Esophagus muscularis mucosa (tissue), 4 donors: ENCODE measurements around the gene SH3YL1. TPM values are rescaled to one million over a fixed set of nuclear protein-coding genes. Genes with fewer than 3 reads are reported as not detected.

Experiments
- DNase-seq: peaks from one replicate; pipeline ENCODE4 v3.0.0-alpha.2; 2017; ENCODE audit errors: extremely low spot score
- H3K27ac ChIP-seq, 4 donors: fragments of 200-600 bp; sonication (generic); replicated peaks in 1 of 4; 1 replicate in 3 of 4; 2 replicates in 1 of 4; pipeline ENCODE4 v1.5.1; 2016 to 2019; ENCODE audit warnings: mild to moderate bottlenecking in 1 of 4
- H3K27me3 ChIP-seq, 4 donors: fragments of 200-600 bp; sonication (generic); one replicate each; pipeline versions ENCODE4 v1.5.1 to v1.6.0; 2016 to 2019
- H3K36me3 ChIP-seq, 4 donors: fragments of 200-600 bp; sonication (generic); one replicate each; pipeline ENCODE4 v1.5.1; 2016 to 2019
- H3K4me1 ChIP-seq, 4 donors: fragments of 200-600 bp; sonication (generic); one replicate each; pipeline ENCODE4 v1.5.1; 2016 to 2019
- H3K4me3 ChIP-seq, 4 donors: fragments of 200-600 bp; sonication (generic); 1 replicate in 2 of 4; 2 replicates in 2 of 4; pipeline ENCODE4 v1.5.1; 2016 to 2019; ENCODE audit warnings: mild to moderate bottlenecking in 4 of 4, moderate library complexity in 1 of 4
- H3K9me3 ChIP-seq, 4 donors: fragments of 200-600 bp; sonication (generic); 1 replicate in 3 of 4; 2 replicates in 1 of 4; pipeline ENCODE4 v1.5.1; 2016 to 2019
- CTCF ChIP-seq, 3 experiments: fragments of 200-600 bp in 2 of 3; fragments of 450-650 bp in 1 of 3; sonication (generic) in 2 of 3; IDR thresholded peaks; one replicate each; pipeline ENCODE4 v1.5.1; 2017 to 2019; ENCODE audit warnings: antibody characterized with exemption in 3 of 3, mild to moderate bottlenecking in 2 of 3, moderate library complexity in 1 of 3
- EP300 ChIP-seq: sonication (generic); formaldehyde crosslinking; IDR thresholded peaks from one replicate; pipeline ENCODE4 v1.6.1; 2017; ENCODE audit warnings: antibody characterized with exemption
- POLR2A ChIP-seq: fragments of 450-650 bp; IDR thresholded peaks from one replicate; pipeline ENCODE4 v1.6.1; 2017; ENCODE audit warnings: antibody characterized with exemption, moderate library complexity, mild to moderate bottlenecking, low read depth
- POLR2AphosphoS5 ChIP-seq, 2 donors: sonication (generic); formaldehyde crosslinking; IDR thresholded peaks; one replicate each; pipeline ENCODE4 v1.6.1; 2017; ENCODE audit warnings: antibody characterized with exemption in 2 of 2
- WGBS: methylation state at CpG from one replicate; pipeline ENCODE4 v1.1.5; 2018; 5-methylcytosine and 5-hydroxymethylcytosine counted together
- intact Hi-C: fragments of 100-400 bp; cut with DNase I; formaldehyde crosslinking; loops from one replicate; pipeline ENCODE4 v1.15.1; 2023
- total RNA-seq, 4 donors: library from RNA; depleted of rRNA; stranded (reverse); fragments of >200 nt; gene quantifications; one replicate each; pipeline versions ENCODE4 v1.1.0 to v1.2.1, GENCODE V29; 2016

SH3YL1 gene
- total RNA-seq, 4 donors from 2014 or later, result 15.7 to 20.3 (median 18.2) TPM

GRCh38 chr2:201648-202433 is 62.0 kb downstream of the SH3YL1 start:
- no peaks in the 10 kb centered on the region for H3K9me3 ChIP-seq
- H3K27ac ChIP-seq, result no peak overlapping the region
- no peak for DNase-seq
- no peak overlapping the region for H3K4me3 ChIP-seq
- H3K36me3 ChIP-seq, result no peaks in the 10 kb centered on the region
- TF ChIP-seq POLR2AphosphoS5 (IDR thresholded peaks at IDR 0.05) (no peak), CTCF (IDR thresholded peaks at IDR 0.05) (no peak), EP300 (no peak), POLR2A (no peak)
- H3K4me1 ChIP-seq, result no peaks in the 10 kb centered on the region
- intact Hi-C loops, result no loop called here
- 85% methylated on average over 9 of the region's 9 CpGs for WGBS
- H3K27me3 ChIP-seq, result peaks cover 0 to 10% (median 0%) of the 10 kb centered on the region in 4 donors

GRCh38 chr2:199041-199966 is 64.5 kb downstream of the SH3YL1 start:
- no peaks in the 10 kb centered on the region for H3K36me3 ChIP-seq
- peaks cover 0 to 10% (median 0%) of the 10 kb centered on the region in 4 donors for H3K27me3 ChIP-seq
- 77% methylated on average over 20 of the region's 22 CpGs for WGBS
- DNase-seq, result peak; percentile 86
- no peak overlapping the region for H3K27ac ChIP-seq
- H3K4me1 ChIP-seq, result no peaks in the 10 kb centered on the region
- no peaks in the 10 kb centered on the region for H3K9me3 ChIP-seq
- no peak for TF ChIP-seq POLR2A
- TF ChIP-seq POLR2AphosphoS5 (IDR thresholded peaks at IDR 0.05), result no peak
- no peak overlapping the region for H3K4me3 ChIP-seq
- intact Hi-C loops, result no loop called here

GRCh38 chr2:196406-196805 is 67.4 kb downstream of the SH3YL1 start:
- intact Hi-C loops, result no loop called here
- no peaks in the 10 kb centered on the region for H3K9me3 ChIP-seq
- WGBS, result 80% methylated on average over 5 of the region's 5 CpGs

GRCh38 chr2:195932-196331 is 67.9 kb downstream of the SH3YL1 start:
- no peaks in the 10 kb centered on the region for H3K36me3 ChIP-seq
- H3K27me3 ChIP-seq, result no peaks in the 10 kb centered on the region
- DNase-seq, result no peak
- no peak overlapping the region for H3K27ac ChIP-seq
- H3K9me3 ChIP-seq, result no peaks in the 10 kb centered on the region
- H3K4me3 ChIP-seq, result no peak overlapping the region
- WGBS, result 86% methylated on average over 7 of the region's 7 CpGs
- H3K4me1 ChIP-seq, result no peaks in the 10 kb centered on the region
- no peak for TF ChIP-seq CTCF (IDR thresholded peaks at IDR 0.05)
- TF ChIP-seq POLR2A, result no peak
- TF ChIP-seq EP300, result no peak
- no peak for TF ChIP-seq POLR2AphosphoS5 (IDR thresholded peaks at IDR 0.05)
- intact Hi-C loops, result no loop called here

More at GRCh38 chr2:196406-196805, 67.4 kb downstream of the SH3YL1 start:
- H3K27me3 ChIP-seq, result no peaks in the 10 kb centered on the region
- H3K4me1 ChIP-seq, result no peaks in the 10 kb centered on the region
- no peak overlapping the region for H3K4me3 ChIP-seq
- H3K27ac ChIP-seq, result no peak overlapping the region
- DNase-seq, result no peak
- no peak for TF ChIP-seq POLR2AphosphoS5 (IDR thresholded peaks at IDR 0.05)
- TF ChIP-seq POLR2A, result no peak
- no peaks in the 10 kb centered on the region for H3K36me3 ChIP-seq

GRCh38 chr2:193141-193671 is 70.6 kb downstream of the SH3YL1 start:
- 84% methylated on average over 17 of the region's 17 CpGs for WGBS

More at GRCh38 chr2:193141-193671, 70.6 kb downstream of the SH3YL1 start:
- no peak for DNase-seq
- intact Hi-C loops, result no loop called here
- TF ChIP-seq EP300, result no peak
- no peak for TF ChIP-seq POLR2A
- TF ChIP-seq CTCF (IDR thresholded peaks at IDR 0.05), result no peak
- no peak for TF ChIP-seq POLR2AphosphoS5 (IDR thresholded peaks at IDR 0.05)
- Histone ChIP-seq H3K36me3 (no peaks in the 10 kb centered on the region), H3K27me3 (no peaks in the 10 kb centered on the region), H3K27ac (no peak overlapping the region), H3K4me3 (no peak overlapping the region), H3K4me1 (no peaks in the 10 kb centered on the region), H3K9me3 (no peaks in the 10 kb centered on the region)
